Keratinocyte (primary cell): ENCODE data around the gene RFPL2.

Source experiments
- EZH2 ChIP-seq: IDR thresholded peaks from one replicate; pipeline ENCODE4 v1.6.1; 2012; ENCODE audit warnings: inconsistent platforms, mild to moderate bottlenecking, low read length, moderate library complexity
- TF ChIP-seq, protein P1 (sequence below), 3 experiments: IDR thresholded peaks in 1 of 3; conservative IDR thresholded peaks in 1 of 3; optimal IDR thresholded peaks in 1 of 3; 2 replicates in 2 of 3; 3 replicates in 1 of 3; pipeline versions ENCODE3 to v1.5.1; 2011; ENCODE audit warnings: low read length in 3 of 3, mild to moderate bottlenecking in 3 of 3, moderate library complexity in 2 of 3, control low read depth in 1 of 3, inconsistent platforms in 1 of 3; ENCODE audit not compliant: insufficient read depth in 2 of 3; ENCODE audit errors: extremely low read depth in 1 of 3

DNA sequence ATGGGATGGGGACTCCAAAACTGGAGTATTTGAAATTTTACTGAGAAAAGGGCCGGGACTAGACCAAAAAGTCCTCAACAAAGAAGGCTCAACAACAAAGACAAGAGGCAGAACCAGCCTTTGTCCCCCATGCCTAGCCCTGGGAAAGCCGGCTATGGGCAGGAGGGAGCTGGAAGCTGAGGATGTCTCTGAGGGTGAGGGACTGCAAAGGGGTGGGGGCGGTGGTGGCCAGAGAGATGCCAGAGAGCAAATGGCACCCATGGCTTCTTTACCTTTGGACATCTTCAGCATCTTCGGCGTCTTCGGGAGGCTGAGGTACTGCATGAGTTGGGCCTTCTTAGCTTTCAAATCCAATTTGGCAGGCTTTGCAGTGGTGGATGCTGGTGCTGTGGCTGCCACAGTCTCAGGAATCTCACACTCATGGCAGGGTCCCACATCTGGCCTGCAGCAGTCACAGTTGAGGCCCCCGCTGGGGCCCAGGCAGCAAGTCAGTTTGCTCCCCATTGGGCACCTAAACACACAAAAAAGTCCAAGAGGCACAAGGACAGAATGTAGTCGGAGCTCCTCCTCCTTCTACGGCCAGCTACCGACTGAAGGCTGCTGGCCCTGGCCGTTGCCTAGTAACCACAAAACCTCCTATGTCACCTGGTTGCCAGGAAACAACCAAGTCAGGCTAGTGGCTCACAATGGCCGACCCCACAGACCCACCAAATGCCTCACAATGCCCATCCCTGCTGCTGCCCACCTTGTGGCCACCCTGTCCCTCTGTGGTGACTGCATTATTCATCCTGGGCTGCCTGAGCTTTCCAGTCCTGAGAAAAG is 46.0 kb downstream of the RFPL2 start, which contains the start of gene C22orf42:
- TF ChIP-seq, protein P1, sequence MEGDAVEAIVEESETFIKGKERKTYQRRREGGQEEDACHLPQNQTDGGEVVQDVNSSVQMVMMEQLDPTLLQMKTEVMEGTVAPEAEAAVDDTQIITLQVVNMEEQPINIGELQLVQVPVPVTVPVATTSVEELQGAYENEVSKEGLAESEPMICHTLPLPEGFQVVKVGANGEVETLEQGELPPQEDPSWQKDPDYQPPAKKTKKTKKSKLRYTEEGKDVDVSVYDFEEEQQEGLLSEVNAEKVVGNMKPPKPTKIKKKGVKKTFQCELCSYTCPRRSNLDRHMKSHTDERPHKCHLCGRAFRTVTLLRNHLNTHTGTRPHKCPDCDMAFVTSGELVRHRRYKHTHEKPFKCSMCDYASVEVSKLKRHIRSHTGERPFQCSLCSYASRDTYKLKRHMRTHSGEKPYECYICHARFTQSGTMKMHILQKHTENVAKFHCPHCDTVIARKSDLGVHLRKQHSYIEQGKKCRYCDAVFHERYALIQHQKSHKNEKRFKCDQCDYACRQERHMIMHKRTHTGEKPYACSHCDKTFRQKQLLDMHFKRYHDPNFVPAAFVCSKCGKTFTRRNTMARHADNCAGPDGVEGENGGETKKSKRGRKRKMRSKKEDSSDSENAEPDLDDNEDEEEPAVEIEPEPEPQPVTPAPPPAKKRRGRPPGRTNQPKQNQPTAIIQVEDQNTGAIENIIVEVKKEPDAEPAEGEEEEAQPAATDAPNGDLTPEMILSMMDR (optimal IDR thresholded peaks at IDR 0.05 in 1 of 3, IDR thresholded peaks at IDR 0.05 in 1 of 3, conservative IDR thresholded peaks at IDR 0.05 in 1 of 3; ENCODE audit: extremely low read depth in 1 of 3, insufficient read depth in 2 of 3, low read length in 3 of 3), result no peak
- no peak for TF ChIP-seq EZH2
